Tibial nerve (tissue), 4 donors: Measurements from ENCODE around the gene HCRTR2. TPM values are rescaled to one million over a fixed set of nuclear protein-coding genes. Genes with fewer than 3 reads are reported as not detected.

ENCODE experiments used
- DNase-seq, 2 donors: peaks; one replicate each; pipeline ENCODE4 v3.0.0-alpha.2; 2019; ENCODE audit warnings: low spot score in 2 of 2
- H3K27ac ChIP-seq, 4 donors: fragments of 200-600 bp; sonication (generic) in 3 of 4; one replicate each; pipeline ENCODE4 v1.5.1; 2017 to 2019; ENCODE audit warnings: mild to moderate bottlenecking in 1 of 4
- H3K27me3 ChIP-seq, 2 donors: fragments of 200-600 bp; sonication (generic) in 1 of 2; one replicate each; pipeline versions ENCODE4 v1.5.1 to v1.6.0; 2017 to 2019
- H3K36me3 ChIP-seq, 3 donors: fragments of 200-600 bp; sonication (generic); one replicate each; pipeline ENCODE4 v1.5.1; 2018 to 2019
- H3K4me1 ChIP-seq, 4 donors: fragments of 200-600 bp; sonication (generic) in 3 of 4; one replicate each; pipeline ENCODE4 v1.5.1; 2017 to 2019
- H3K4me3 ChIP-seq, 4 donors: fragments of 200-600 bp; sonication (generic) in 3 of 4; one replicate each; pipeline ENCODE4 v1.5.1; 2017 to 2019; ENCODE audit warnings: mild to moderate bottlenecking in 1 of 4, moderate library complexity in 1 of 4
- H3K9me3 ChIP-seq, 4 donors: fragments of 200-600 bp; sonication (generic) in 3 of 4; one replicate each; pipeline ENCODE4 v1.5.1; 2017 to 2019
- CTCF ChIP-seq, 5 experiments: fragments of 200-600 bp in 3 of 5; fragments of 450-650 bp in 2 of 5; sonication (generic) in 3 of 5; IDR thresholded peaks; one replicate each; pipeline ENCODE4 v1.5.1; 2016 to 2019; ENCODE audit warnings: antibody characterized with exemption in 5 of 5, mild to moderate bottlenecking in 3 of 5, moderate library complexity in 2 of 5
- EP300 ChIP-seq, 2 donors: sonication (generic); formaldehyde crosslinking; IDR thresholded peaks; one replicate each; pipeline ENCODE4 v1.6.1; 2017; ENCODE audit warnings: antibody characterized with exemption in 2 of 2, mild to moderate bottlenecking in 1 of 2
- POLR2A ChIP-seq, 2 donors: fragments of 450-650 bp; IDR thresholded peaks; one replicate each; pipeline ENCODE4 v1.6.1; 2017; ENCODE audit warnings: antibody characterized with exemption in 2 of 2, mild to moderate bottlenecking in 2 of 2, moderate library complexity in 2 of 2
- WGBS, 2 donors: methylation state at CpG; one replicate each; pipeline ENCODE4 v1.1.5; 2018; 5-methylcytosine and 5-hydroxymethylcytosine counted together
- total RNA-seq, 4 donors: library from RNA; depleted of rRNA; stranded (reverse); fragments of >200 nt; gene quantifications; one replicate each; pipeline ENCODE4 v1.1.0, GENCODE V29; 2016

HCRTR2 gene
- total RNA-seq, 4 donors from 2014 or later, result not detected

- Histone ChIP-seq H3K9me3 (no peaks in the 10 kb centered on the region), H3K4me3 (peak overlapping the region in 1 of 4 donors; percentile 32), H3K36me3 (no peaks in the 10 kb centered on the region), H3K27me3 (peaks cover 0 to 31% of the 10 kb centered on the region in 2 donors), H3K27ac (no peak overlapping the region), H3K4me1 (peaks cover 0 to 11% (median 0%) of the 10 kb centered on the region in 4 donors)
- WGBS, 2 donors, result 14 to 26% methylated on average over 11 of the region's 11 CpGs
- TF ChIP-seq EP300 (IDR thresholded peaks at IDR 0.05) (no peak), POLR2A (IDR thresholded peaks at IDR 0.05) (no peak), CTCF (IDR thresholded peaks at IDR 0.05) (no peak)
- DNase-seq, result no peak
Observed at GRCh38 chr6:55175078-55176049, 1.0 kb downstream of the HCRTR2 start.

- no peaks in the 10 kb centered on the region for H3K36me3 ChIP-seq
- peaks cover 0 to 11% (median 0%) of the 10 kb centered on the region in 4 donors for H3K4me1 ChIP-seq
- TF ChIP-seq EP300 (IDR thresholded peaks at IDR 0.05), result no peak
- TF ChIP-seq CTCF (IDR thresholded peaks at IDR 0.05), result no peak
- no peak for TF ChIP-seq POLR2A (IDR thresholded peaks at IDR 0.05)
- H3K27me3 ChIP-seq, result peaks cover 0 to 31% of the 10 kb centered on the region in 2 donors
- H3K4me3 ChIP-seq, result no peak overlapping the region
- no peak overlapping the region for H3K27ac ChIP-seq
- no peak for DNase-seq
- no peaks in the 10 kb centered on the region for H3K9me3 ChIP-seq
Observed at GRCh38 chr6:55176958-55177357, 2.6 kb downstream of the HCRTR2 start.

- Histone ChIP-seq H3K4me1 (no peaks in the 10 kb centered on the region), H3K9me3 (no peaks in the 10 kb centered on the region), H3K4me3 (no peak overlapping the region), H3K27ac (no peak overlapping the region), H3K27me3 (peaks cover 0 to 18% of the 10 kb centered on the region in 2 donors), H3K36me3 (no peaks in the 10 kb centered on the region)
- TF ChIP-seq EP300 (IDR thresholded peaks at IDR 0.05) (no peak), POLR2A (IDR thresholded peaks at IDR 0.05) (no peak), CTCF (IDR thresholded peaks at IDR 0.05) (no peak)
- no peak for DNase-seq
- 74 to 90% methylated on average over 1 of the region's 1 CpG for WGBS, 2 donors
Observed at GRCh38 chr6:55180258-55180657, 5.9 kb downstream of the HCRTR2 start.

- TF ChIP-seq POLR2A (IDR thresholded peaks at IDR 0.05) (no peak), CTCF (IDR thresholded peaks at IDR 0.05) (no peak), EP300 (IDR thresholded peaks at IDR 0.05) (no peak)
- no peaks in the 10 kb centered on the region for H3K9me3 ChIP-seq
- H3K4me3 ChIP-seq, result no peak overlapping the region
- no peak for DNase-seq
- H3K27ac ChIP-seq, result no peak overlapping the region
- H3K36me3 ChIP-seq, result no peaks in the 10 kb centered on the region
- no peaks in the 10 kb centered on the region for H3K27me3 ChIP-seq
- 66 to 76% methylated on average over 7 of the region's 7 CpGs for WGBS, 2 donors
- H3K4me1 ChIP-seq, result no peaks in the 10 kb centered on the region
Observed at GRCh38 chr6:55182016-55182650, 7.8 kb downstream of the HCRTR2 start.
